ENCODE data around the gene IGF2R.

DNA sequence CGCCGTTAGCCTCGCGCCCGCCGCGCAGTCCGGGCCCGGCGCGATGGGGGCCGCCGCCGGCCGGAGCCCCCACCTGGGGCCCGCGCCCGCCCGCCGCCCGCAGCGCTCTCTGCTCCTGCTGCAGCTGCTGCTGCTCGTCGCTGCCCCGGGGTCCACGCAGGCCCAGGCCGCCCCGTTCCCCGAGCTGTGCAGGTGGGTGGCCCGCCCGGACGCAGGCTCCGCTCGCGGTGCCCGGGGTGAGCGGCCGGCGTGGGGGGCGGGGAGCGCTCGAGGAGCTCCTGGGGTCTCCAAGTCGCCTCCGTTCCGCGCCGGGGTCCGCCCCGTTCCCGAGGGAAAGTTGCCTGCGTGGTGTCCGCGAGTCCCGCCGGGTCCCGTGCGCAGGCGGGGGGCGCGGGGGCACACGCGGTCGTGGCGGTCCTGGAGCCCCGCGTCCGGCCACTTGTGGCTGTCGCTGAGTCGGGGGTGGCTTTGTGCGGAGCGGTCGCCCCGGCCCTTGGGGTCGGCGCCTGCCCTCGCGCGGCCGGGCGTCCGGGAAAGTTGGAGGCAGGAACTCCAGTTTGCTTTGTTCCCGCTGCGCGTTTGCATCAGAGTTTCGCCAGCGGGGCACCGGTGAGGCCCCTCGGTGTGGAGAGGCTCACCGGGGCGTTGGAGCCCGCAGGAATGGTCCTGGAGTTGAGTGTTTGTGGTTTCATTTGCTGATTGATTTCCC, 476 bp downstream of the IGF2R start:
- TF ChIP-seq, protein P1, sequence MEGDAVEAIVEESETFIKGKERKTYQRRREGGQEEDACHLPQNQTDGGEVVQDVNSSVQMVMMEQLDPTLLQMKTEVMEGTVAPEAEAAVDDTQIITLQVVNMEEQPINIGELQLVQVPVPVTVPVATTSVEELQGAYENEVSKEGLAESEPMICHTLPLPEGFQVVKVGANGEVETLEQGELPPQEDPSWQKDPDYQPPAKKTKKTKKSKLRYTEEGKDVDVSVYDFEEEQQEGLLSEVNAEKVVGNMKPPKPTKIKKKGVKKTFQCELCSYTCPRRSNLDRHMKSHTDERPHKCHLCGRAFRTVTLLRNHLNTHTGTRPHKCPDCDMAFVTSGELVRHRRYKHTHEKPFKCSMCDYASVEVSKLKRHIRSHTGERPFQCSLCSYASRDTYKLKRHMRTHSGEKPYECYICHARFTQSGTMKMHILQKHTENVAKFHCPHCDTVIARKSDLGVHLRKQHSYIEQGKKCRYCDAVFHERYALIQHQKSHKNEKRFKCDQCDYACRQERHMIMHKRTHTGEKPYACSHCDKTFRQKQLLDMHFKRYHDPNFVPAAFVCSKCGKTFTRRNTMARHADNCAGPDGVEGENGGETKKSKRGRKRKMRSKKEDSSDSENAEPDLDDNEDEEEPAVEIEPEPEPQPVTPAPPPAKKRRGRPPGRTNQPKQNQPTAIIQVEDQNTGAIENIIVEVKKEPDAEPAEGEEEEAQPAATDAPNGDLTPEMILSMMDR (IDR thresholded peaks at IDR 0.05): no peak
- TF ChIP-seq POLR2A (IDR thresholded peaks at IDR 0.05): no peak
